ENCODE results near the gene MYO9A.
A peak's percentile ranks its signal among the peaks of the same experiment; 100 is the strongest.

MYO9A gene

GRCh38 chr15:72139667-72140066 lies 21.7 kb upstream of the MYO9A start:
- H3K4me3 ChIP-seq (ENCODE audit: insufficient read depth, low read depth, low read length): no peak overlapping the region
- H3K27me3 ChIP-seq (ENCODE audit: control insufficient read depth, insufficient read depth, low read length, poor library complexity, severe bottlenecking): no peaks in the 10 kb centered on the region
- 96 to 99% methylated on average over 4 of the region's 4 CpGs for WGBS, 2 experiments
- H3K36me3 ChIP-seq (ENCODE audit: control insufficient read depth, insufficient read depth, low read length): no peaks in the 10 kb centered on the region
- H3K4me1 ChIP-seq (ENCODE audit: control insufficient read depth, insufficient read depth, low read length): no peaks in the 10 kb centered on the region
- H3K27ac ChIP-seq (ENCODE audit: insufficient read depth, low read depth, low read length, poor library complexity, severe bottlenecking): no peak overlapping the region
- H3K9me3 ChIP-seq (ENCODE audit: control insufficient read depth, low read length): no peaks in the 10 kb centered on the region

- WGBS, 2 experiments: 94 to 98% methylated on average over 3 to 4 of the region's 4 CpGs
- Histone ChIP-seq H3K4me1 (ENCODE audit: control insufficient read depth, insufficient read depth, low read length) (no peaks in the 10 kb centered on the region), H3K9me3 (ENCODE audit: control insufficient read depth, low read length) (no peaks in the 10 kb centered on the region)
These were observed 18.5 kb upstream of the MYO9A start for GRCh38 chr15:72136170-72137051.

DNA sequence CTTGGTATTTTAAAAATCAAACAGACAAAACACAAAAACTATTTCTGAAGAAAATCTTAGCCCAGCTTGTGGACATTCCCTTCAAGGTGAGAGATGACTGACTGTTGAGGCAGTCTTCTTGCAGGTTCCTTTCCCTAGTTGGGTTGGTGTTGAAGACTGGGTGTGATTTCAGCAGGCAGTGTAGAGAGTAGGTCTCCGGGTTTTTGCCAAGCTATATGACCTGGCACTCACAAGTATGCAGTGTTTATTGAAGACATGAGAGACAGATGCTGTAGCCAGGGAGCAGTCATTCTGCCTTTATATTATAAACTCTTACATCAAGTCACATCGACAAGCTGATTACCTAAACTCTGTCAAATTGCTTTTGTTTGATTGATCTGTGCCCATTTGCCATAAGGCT lies 17.8 kb upstream of the MYO9A start:
- H3K4me1 ChIP-seq (ENCODE audit: control insufficient read depth, insufficient read depth, low read length): no peaks in the 10 kb centered on the region
- no peaks in the 10 kb centered on the region for H3K27me3 ChIP-seq (ENCODE audit: control insufficient read depth, insufficient read depth, low read length, poor library complexity, severe bottlenecking)
- 100% methylated on average over 2 of the region's 2 CpGs for WGBS, 2 experiments
- H3K4me3 ChIP-seq (ENCODE audit: insufficient read depth, low read depth, low read length): no peak overlapping the region
- no peaks in the 10 kb centered on the region for H3K9me3 ChIP-seq (ENCODE audit: control insufficient read depth, low read length)
- no peak overlapping the region for H3K27ac ChIP-seq (ENCODE audit: insufficient read depth, low read depth, low read length, poor library complexity, severe bottlenecking)
- H3K36me3 ChIP-seq (ENCODE audit: control insufficient read depth, insufficient read depth, low read length): no peaks in the 10 kb centered on the region

More at GRCh38 chr15:72136170-72137051, 18.5 kb upstream of the MYO9A start:
- H3K4me3 ChIP-seq (ENCODE audit: insufficient read depth, low read depth, low read length): no peak overlapping the region
- no peak overlapping the region for H3K27ac ChIP-seq (ENCODE audit: insufficient read depth, low read depth, low read length, poor library complexity, severe bottlenecking)
- no peaks in the 10 kb centered on the region for H3K27me3 ChIP-seq (ENCODE audit: control insufficient read depth, insufficient read depth, low read length, poor library complexity, severe bottlenecking)
- no peaks in the 10 kb centered on the region for H3K36me3 ChIP-seq (ENCODE audit: control insufficient read depth, insufficient read depth, low read length)

GRCh38 chr15:72133211-72133610 lies 15.3 kb upstream of the MYO9A start:
- Histone ChIP-seq H3K9me3 (ENCODE audit: control insufficient read depth, low read length) (no peaks in the 10 kb centered on the region), H3K4me3 (ENCODE audit: insufficient read depth, low read depth, low read length) (no peak overlapping the region), H3K27ac (ENCODE audit: insufficient read depth, low read depth, low read length, poor library complexity, severe bottlenecking) (no peak overlapping the region), H3K4me1 (ENCODE audit: control insufficient read depth, insufficient read depth, low read length) (no peaks in the 10 kb centered on the region), H3K36me3 (ENCODE audit: control insufficient read depth, insufficient read depth, low read length) (no peaks in the 10 kb centered on the region), H3K27me3 (ENCODE audit: control insufficient read depth, insufficient read depth, low read length, poor library complexity, severe bottlenecking) (no peaks in the 10 kb centered on the region)
- WGBS, 2 experiments: 91 to 93% methylated on average over 1 of the region's 1 CpG

- H3K36me3 ChIP-seq (ENCODE audit: control insufficient read depth, insufficient read depth, low read length): no peaks in the 10 kb centered on the region
- H3K4me1 ChIP-seq (ENCODE audit: control insufficient read depth, insufficient read depth, low read length): no peaks in the 10 kb centered on the region
- no peaks in the 10 kb centered on the region for H3K27me3 ChIP-seq (ENCODE audit: control insufficient read depth, insufficient read depth, low read length, poor library complexity, severe bottlenecking)
- 87 to 95% methylated on average over 2 to 3 of the region's 3 CpGs for WGBS, 2 experiments
- H3K4me3 ChIP-seq (ENCODE audit: insufficient read depth, low read depth, low read length): no peak overlapping the region
- no peaks in the 10 kb centered on the region for H3K9me3 ChIP-seq (ENCODE audit: control insufficient read depth, low read length)
- no peak overlapping the region for H3K27ac ChIP-seq (ENCODE audit: insufficient read depth, low read depth, low read length, poor library complexity, severe bottlenecking)
These were observed 14.0 kb upstream of the MYO9A start for GRCh38 chr15:72131922-72132321.

DNA sequence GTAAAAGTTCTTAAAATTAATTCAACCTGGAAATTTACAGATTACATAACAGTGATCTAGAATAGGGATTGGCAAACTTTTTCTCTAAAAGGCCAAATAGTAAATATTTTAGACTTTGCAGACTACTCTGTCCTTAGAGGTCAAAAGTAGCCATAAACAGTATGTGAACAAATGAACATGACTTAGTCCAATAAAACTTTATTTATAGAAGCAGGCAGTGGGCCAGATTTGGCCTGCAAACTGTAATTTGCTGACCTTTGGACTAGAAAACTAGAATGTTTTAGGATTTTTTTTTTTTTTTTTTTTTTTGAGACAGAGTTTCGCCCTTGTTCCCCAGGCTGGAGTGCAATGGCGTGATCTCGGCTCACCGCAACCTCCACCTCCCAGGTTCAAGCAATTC lies 12.3 kb upstream of the MYO9A start:
- no peak overlapping the region for H3K27ac ChIP-seq (ENCODE audit: insufficient read depth, low read depth, low read length, poor library complexity, severe bottlenecking)
- H3K36me3 ChIP-seq (ENCODE audit: control insufficient read depth, insufficient read depth, low read length): no peaks in the 10 kb centered on the region
- no peaks in the 10 kb centered on the region for H3K4me1 ChIP-seq (ENCODE audit: control insufficient read depth, insufficient read depth, low read length)
- H3K4me3 ChIP-seq (ENCODE audit: insufficient read depth, low read depth, low read length): no peak overlapping the region
- 90 to 100% methylated on average over 4 of the region's 4 CpGs for WGBS, 2 experiments
- no peaks in the 10 kb centered on the region for H3K27me3 ChIP-seq (ENCODE audit: control insufficient read depth, insufficient read depth, low read length, poor library complexity, severe bottlenecking)
- no peaks in the 10 kb centered on the region for H3K9me3 ChIP-seq (ENCODE audit: control insufficient read depth, low read length)

- Histone ChIP-seq H3K4me1 (ENCODE audit: control insufficient read depth, insufficient read depth, low read length) (no peaks in the 10 kb centered on the region), H3K4me3 (ENCODE audit: insufficient read depth, low read depth, low read length) (no peak overlapping the region), H3K27me3 (ENCODE audit: control insufficient read depth, insufficient read depth, low read length, poor library complexity, severe bottlenecking) (no peaks in the 10 kb centered on the region), H3K36me3 (ENCODE audit: control insufficient read depth, insufficient read depth, low read length) (no peaks in the 10 kb centered on the region), H3K9me3 (ENCODE audit: control insufficient read depth, low read length) (no peaks in the 10 kb centered on the region), H3K27ac (ENCODE audit: insufficient read depth, low read depth, low read length, poor library complexity, severe bottlenecking) (no peak overlapping the region)
These were observed 10.4 kb upstream of the MYO9A start for GRCh38 chr15:72128359-72128758.

DNA sequence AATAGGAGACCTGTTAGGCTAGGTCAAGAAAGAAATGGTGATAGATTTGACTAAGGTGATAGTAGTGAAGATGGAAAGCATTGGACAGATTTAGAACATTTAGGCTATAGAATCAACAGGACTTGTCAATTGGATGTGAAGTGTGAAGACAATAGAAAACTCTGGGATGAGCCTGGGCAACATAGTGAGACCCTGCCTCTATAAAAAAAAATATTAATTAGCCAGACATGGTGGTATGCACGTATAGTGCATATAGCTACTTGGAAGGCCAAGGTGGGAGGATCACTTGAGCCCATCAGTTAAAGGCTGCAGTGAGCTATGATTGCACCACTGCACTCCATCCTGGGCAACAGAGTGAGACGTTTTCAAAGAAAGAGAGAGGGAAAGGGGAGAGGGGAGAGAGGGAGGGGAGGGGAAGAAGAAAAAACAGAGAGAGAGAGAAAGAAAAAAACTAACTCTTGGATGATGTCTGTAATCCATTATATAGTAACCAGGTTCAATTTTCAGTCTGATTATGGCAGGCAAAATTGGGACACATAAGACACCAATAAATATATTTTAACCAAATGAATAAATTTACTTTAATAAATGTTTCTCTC lies 9.9 kb upstream of the MYO9A start:
- Histone ChIP-seq H3K27ac (ENCODE audit: insufficient read depth, low read depth, low read length, poor library complexity, severe bottlenecking) (no peak overlapping the region), H3K9me3 (ENCODE audit: control insufficient read depth, low read length) (no peaks in the 10 kb centered on the region), H3K4me1 (ENCODE audit: control insufficient read depth, insufficient read depth, low read length) (no peaks in the 10 kb centered on the region), H3K27me3 (ENCODE audit: control insufficient read depth, insufficient read depth, low read length, poor library complexity, severe bottlenecking) (no peaks in the 10 kb centered on the region), H3K36me3 (ENCODE audit: control insufficient read depth, insufficient read depth, low read length) (no peaks in the 10 kb centered on the region), H3K4me3 (ENCODE audit: insufficient read depth, low read depth, low read length) (no peak overlapping the region)
- WGBS, 2 experiments: 76 to 84% methylated on average over 2 of the region's 2 CpGs

DNA sequence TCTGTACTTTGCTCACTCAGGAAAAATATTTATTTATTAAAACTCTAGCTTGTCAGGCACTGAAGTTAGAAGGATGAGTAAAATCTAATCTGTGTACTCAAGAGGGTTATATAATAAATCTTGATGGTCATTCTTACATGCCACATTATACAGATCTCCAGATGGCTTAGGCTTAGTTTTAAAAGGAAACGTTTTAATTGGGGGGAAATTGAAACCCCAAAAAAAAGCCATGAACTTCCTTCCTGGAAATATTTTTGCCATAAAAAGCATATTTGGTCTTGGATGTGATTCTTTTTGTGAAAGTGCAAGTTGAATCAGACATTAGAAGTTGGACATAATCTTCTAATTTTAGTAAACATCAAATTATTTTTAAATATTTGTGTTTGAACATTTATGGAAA lies 6.3 kb upstream of the MYO9A start:
- no peak overlapping the region for H3K27ac ChIP-seq (ENCODE audit: insufficient read depth, low read depth, low read length, poor library complexity, severe bottlenecking)
- no peaks in the 10 kb centered on the region for H3K4me1 ChIP-seq (ENCODE audit: control insufficient read depth, insufficient read depth, low read length)
- H3K27me3 ChIP-seq (ENCODE audit: control insufficient read depth, insufficient read depth, low read length, poor library complexity, severe bottlenecking): no peaks in the 10 kb centered on the region
- no peaks in the 10 kb centered on the region for H3K9me3 ChIP-seq (ENCODE audit: control insufficient read depth, low read length)
- no peak overlapping the region for H3K4me3 ChIP-seq (ENCODE audit: insufficient read depth, low read depth, low read length)
- 93% methylated on average over 1 of the region's 1 CpG; no CpG with 5 or more reads in 1 of the 2 experiments for WGBS, 2 experiments
- no peaks in the 10 kb centered on the region for H3K36me3 ChIP-seq (ENCODE audit: control insufficient read depth, insufficient read depth, low read length)

DNA sequence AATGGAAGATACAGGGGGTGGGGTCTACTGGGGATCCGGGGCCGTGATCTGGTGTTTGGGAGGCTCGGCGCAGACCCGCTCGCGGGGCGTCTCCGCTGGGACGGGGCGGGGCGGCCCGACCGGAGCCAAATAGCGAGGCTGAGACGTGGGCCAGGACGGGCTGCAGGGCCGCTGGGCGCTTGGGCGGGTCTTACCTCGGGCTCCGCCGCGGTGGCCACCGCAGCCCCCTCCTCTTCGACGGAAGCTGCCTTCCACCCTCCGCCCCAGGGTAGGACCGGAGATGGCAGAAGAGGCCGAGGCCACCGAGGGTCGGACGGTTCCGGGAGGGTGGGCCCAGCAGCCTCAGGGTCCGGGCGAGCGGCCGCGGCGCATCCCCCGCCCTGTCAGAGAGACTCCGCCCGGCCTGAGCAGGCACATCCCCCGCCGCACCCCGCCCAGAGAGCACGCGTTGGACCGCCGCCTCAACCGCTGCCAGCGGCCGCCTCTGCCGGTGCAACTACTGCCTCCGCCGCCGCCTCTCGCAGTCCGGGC lies 399 bp downstream of the MYO9A start:
- Histone ChIP-seq H3K9me3 (ENCODE audit: control insufficient read depth, low read length) (no peaks in the 10 kb centered on the region), H3K27ac (ENCODE audit: insufficient read depth, low read depth, low read length, poor library complexity, severe bottlenecking) (peak overlapping the region; percentile 86), H3K36me3 (ENCODE audit: control insufficient read depth, insufficient read depth, low read length) (no peaks in the 10 kb centered on the region), H3K27me3 (ENCODE audit: control insufficient read depth, insufficient read depth, low read length, poor library complexity, severe bottlenecking) (no peaks in the 10 kb centered on the region), H3K4me3 (ENCODE audit: insufficient read depth, low read depth, low read length) (peak overlapping the region; percentile 85), H3K4me1 (ENCODE audit: control insufficient read depth, insufficient read depth, low read length) (no peaks in the 10 kb centered on the region)
- WGBS, 2 experiments: 0% methylated on average over 59 of the region's 59 CpGs
